HUES6 (cell line): ENCODE data around the gene DTYMK.

Experiments
- H3K27ac ChIP-seq: 2 replicates; pipeline ENCODE4 v1.7.0; 2013; ENCODE audit warnings: low read depth, mild to moderate bottlenecking, low read length, inconsistent platforms
- H3K27me3 ChIP-seq: 2 replicates; pipeline ENCODE4 v1.6.1; 2013; ENCODE audit warnings: low read length; ENCODE audit not compliant: control insufficient read depth, insufficient read depth
- H3K36me3 ChIP-seq: 2 replicates; pipeline ENCODE4 v1.6.1; 2013; ENCODE audit warnings: low read length; ENCODE audit not compliant: control insufficient read depth, insufficient read depth
- H3K4me1 ChIP-seq: 2 replicates; pipeline ENCODE4 v1.6.1; 2013; ENCODE audit warnings: low read length; ENCODE audit not compliant: control insufficient read depth, insufficient read depth
- H3K4me3 ChIP-seq: 2 replicates; pipeline ENCODE4 v1.5.1; 2013; ENCODE audit warnings: low read depth, low read length
- H3K9ac ChIP-seq: one replicate; pipeline ENCODE4 v1.6.1; 2013; ENCODE audit warnings: mild to moderate bottlenecking, low read length
- H3K9me3 ChIP-seq: 2 replicates; pipeline ENCODE4 v1.6.1; 2013; ENCODE audit warnings: low read depth, low read length; ENCODE audit not compliant: control insufficient read depth, insufficient read depth

The DTYMK gene

GRCh38 chr2:241726459-241726858 lies 39.8 kb upstream of the DTYMK start:
- Histone ChIP-seq H3K27ac (no peak overlapping the region), H3K27me3 (no peaks in the 10 kb centered on the region), H3K4me3 (no peak overlapping the region), H3K9me3 (peaks cover 19% of the 10 kb centered on the region), H3K9ac (no peak overlapping the region), H3K4me1 (no peaks in the 10 kb centered on the region), H3K36me3 (peaks cover 48% of the 10 kb centered on the region)

DNA sequence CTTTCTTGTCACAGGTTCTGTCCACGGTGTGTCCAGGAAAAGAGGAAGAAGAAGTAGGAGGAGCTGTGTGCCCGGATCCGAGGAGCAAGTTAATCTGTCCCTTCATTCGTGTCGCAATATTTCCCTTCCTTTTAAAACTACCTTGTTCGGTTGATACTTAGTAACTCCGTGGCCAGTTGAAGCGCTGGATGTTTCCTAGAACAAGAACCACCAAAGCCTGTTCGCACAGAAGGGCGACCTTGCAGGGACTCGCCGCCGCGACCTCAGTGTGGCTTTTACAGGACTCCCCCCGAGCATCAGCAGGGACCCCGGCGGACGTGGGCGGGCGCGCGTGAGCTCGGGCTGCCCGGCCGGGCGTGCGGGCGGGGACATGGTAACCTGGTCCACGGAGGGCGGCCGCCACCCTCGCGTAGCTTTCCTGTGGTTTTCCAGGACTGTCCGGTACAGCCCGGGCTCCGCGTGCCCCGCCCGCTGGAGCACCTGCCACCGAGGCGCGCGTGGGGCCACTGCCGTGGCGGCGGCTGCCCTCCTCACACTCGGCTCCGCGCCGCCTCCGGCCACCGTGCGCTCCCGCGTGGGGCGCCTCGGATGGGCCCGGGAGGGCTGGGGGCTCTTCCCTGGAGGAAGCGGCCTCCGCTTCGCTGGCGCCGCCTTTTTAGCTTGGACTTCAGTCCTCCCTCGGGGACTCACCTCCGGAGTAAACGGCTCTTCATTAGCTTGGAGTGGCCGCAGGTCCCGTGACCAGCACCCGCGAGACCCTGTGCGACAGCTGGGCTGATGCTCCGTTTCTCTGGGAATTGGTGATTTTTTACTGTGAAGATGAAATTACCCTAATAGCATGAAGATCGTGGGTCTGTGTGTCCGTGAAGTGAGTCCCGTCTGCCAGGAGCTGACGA lies 38.6 kb upstream of the DTYMK start:
- Histone ChIP-seq H3K4me1 (no peaks in the 10 kb centered on the region), H3K9me3 (peaks cover 19% of the 10 kb centered on the region), H3K4me3 (no peak overlapping the region), H3K9ac (no peak overlapping the region), H3K27me3 (no peaks in the 10 kb centered on the region), H3K36me3 (peaks cover 61% of the 10 kb centered on the region), H3K27ac (no peak overlapping the region)

DNA sequence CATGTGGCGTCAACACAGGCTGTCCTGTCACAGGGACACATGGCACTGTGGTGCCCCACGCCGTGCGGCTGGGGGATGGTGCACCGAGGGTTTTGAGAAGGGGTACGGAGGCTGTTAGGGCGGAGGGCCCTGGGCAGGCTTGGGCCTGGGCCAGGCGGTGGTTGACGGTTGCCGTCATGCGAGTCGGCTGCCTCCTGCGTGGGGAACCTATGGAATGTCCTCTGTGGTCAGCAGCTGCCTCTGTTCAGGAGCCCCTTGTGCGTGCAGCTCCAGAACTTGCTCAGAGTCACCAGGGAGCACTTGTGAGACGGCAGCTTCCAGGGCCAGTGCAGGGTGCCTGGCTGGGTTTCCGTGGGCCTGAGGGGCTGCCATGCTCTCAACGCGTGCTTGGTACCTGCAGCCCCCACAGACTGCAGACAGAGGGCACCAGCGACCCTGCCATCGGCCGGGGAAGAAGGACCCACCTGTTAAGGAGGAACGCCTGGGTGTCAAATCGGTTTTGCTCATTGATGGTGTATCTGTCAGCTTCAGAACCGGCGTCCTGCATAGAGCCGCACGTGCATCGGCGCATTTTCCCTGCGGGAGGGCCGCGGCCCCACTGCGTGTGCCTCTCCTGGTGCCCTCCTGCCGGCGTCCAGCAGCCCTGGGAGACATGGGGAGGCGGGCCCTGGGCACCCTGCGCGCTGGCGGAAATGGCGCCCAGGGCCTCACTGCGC lies 37.8 kb upstream of the DTYMK start:
- Histone ChIP-seq H3K27ac (no peak overlapping the region), H3K4me3 (no peak overlapping the region), H3K9me3 (peaks cover 19% of the 10 kb centered on the region), H3K36me3 (peaks cover 69% of the 10 kb centered on the region), H3K9ac (no peak overlapping the region), H3K4me1 (no peaks in the 10 kb centered on the region), H3K27me3 (no peaks in the 10 kb centered on the region)

DNA sequence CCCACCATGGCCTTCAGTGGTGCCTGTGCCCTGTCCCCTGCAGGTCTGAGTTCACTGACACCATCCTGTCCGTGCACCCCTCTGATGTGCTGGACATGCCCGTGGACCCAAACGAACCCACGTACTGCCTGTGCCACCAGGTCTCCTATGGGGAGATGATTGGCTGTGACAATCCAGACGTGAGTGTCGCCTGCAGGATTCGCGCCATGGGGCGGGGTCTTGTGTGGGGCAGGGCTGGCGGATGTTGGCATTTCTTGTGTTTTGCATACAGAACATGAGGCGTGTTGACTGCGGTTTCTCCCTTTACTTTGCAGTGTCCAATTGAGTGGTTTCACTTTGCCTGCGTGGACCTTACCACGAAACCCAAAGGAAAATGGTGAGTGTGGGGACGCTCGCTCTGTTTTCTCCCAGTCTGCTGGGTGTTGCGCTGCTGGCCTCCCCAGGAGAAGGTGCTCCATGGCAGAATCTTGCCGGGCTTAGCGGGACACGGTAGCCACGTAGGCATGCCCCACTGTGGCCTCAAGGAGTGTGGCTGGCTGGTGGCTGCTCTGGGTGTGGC lies 36.4 kb upstream of the DTYMK start:
- Histone ChIP-seq H3K27ac (no peak overlapping the region), H3K36me3 (peaks cover 72% of the 10 kb centered on the region), H3K4me3 (no peak overlapping the region), H3K4me1 (no peaks in the 10 kb centered on the region), H3K9me3 (peaks cover 19% of the 10 kb centered on the region), H3K9ac (no peak overlapping the region), H3K27me3 (no peaks in the 10 kb centered on the region)

GRCh38 chr2:241721852-241722251 lies 35.2 kb upstream of the DTYMK start:
- Histone ChIP-seq H3K9ac (no peak overlapping the region), H3K36me3 (peaks cover 74% of the 10 kb centered on the region), H3K4me1 (no peaks in the 10 kb centered on the region), H3K4me3 (no peak overlapping the region), H3K27me3 (no peaks in the 10 kb centered on the region), H3K9me3 (peaks cover 19% of the 10 kb centered on the region), H3K27ac (no peak overlapping the region)

DNA sequence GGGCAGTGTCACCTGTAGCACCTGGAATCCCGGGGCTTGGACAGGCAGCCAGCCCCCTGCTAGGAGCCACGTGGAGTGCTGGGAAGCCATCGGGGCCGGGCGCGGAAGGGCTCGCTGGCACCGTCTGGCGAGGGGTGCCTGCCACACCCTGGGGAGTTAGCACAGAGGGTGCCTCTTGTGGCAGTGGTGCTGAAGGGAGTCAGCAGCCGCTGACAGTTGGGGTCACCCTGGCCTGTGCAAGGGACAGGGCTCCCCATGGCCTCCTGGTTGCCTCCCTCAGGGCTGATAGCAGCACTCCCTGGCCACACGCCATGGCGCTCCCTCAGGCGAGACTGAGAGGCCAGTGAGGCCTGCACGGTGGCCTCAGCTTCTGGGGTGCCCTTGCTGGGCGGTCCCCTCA lies 33.9 kb upstream of the DTYMK start:
- Histone ChIP-seq H3K4me1 (no peaks in the 10 kb centered on the region), H3K9me3 (peaks cover 19% of the 10 kb centered on the region), H3K27ac (no peak overlapping the region), H3K4me3 (no peak overlapping the region), H3K36me3 (peaks cover 73% of the 10 kb centered on the region), H3K27me3 (no peaks in the 10 kb centered on the region), H3K9ac (no peak overlapping the region)

DNA sequence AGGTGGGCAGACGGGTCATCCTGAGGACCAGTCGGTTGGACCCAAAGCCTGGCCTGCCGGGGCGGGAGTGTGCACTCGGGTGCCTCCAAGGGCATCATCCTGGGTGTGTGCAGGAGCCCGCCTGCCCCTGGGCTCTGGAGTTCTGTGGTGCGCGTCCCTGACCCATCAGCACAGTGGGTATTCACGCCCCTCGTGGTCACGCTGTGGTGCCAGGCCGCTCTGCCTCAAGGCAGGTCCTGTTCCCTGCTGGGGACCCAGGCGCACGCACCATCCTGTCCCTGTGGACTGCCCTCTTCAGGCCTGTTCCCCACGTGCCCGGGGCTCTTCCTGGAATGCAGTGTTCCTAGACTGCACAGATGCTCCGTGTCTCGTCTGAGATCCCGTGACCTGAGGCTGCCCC lies 33.5 kb upstream of the DTYMK start:
- no peaks in the 10 kb centered on the region for H3K4me1 ChIP-seq
- H3K27ac ChIP-seq: no peak overlapping the region
- H3K9ac ChIP-seq: no peak overlapping the region
- peaks cover 19% of the 10 kb centered on the region for H3K9me3 ChIP-seq
- H3K27me3 ChIP-seq: no peaks in the 10 kb centered on the region
- H3K4me3 ChIP-seq: no peak overlapping the region
- peaks cover 71% of the 10 kb centered on the region for H3K36me3 ChIP-seq

- no peaks in the 10 kb centered on the region for H3K4me1 ChIP-seq
- H3K27ac ChIP-seq: no peak overlapping the region
- H3K36me3 ChIP-seq: peaks cover 73% of the 10 kb centered on the region
- no peaks in the 10 kb centered on the region for H3K27me3 ChIP-seq
- no peak overlapping the region for H3K4me3 ChIP-seq
- peaks cover 19% of the 10 kb centered on the region for H3K9me3 ChIP-seq
- H3K9ac ChIP-seq: no peak overlapping the region
Measured at GRCh38 chr2:241719093-241719492, 32.5 kb upstream of the DTYMK start.

- H3K4me1 ChIP-seq: no peaks in the 10 kb centered on the region
- H3K9ac ChIP-seq: no peak overlapping the region
- H3K27ac ChIP-seq: no peak overlapping the region
- peaks cover 82% of the 10 kb centered on the region for H3K36me3 ChIP-seq
- no peaks in the 10 kb centered on the region for H3K27me3 ChIP-seq
- H3K4me3 ChIP-seq: no peak overlapping the region
- no peaks in the 10 kb centered on the region for H3K9me3 ChIP-seq
Measured at GRCh38 chr2:241708879-241709278, 22.3 kb upstream of the DTYMK start.

DNA sequence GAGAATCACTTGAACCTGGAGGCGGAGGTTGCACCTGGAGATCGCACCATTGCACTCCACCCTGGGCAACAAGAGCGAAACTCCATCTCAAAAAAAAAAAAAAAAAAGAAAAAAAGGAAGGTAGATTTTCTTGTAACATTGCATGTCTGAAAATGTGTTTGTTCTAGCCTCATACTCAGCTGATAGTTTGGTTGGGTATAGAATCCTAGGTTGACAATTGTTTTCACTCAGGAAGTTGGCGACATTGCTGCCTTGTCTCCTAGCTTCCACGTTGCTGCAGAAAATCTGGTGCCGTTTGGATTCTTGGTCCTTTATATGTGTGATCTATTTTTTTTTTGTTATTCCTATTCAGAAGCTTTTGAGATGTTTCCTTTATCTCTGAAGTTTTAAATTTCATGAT lies 19.9 kb upstream of the DTYMK start:
- H3K36me3 ChIP-seq: peaks cover 65% of the 10 kb centered on the region
- H3K4me1 ChIP-seq: no peaks in the 10 kb centered on the region
- H3K27ac ChIP-seq: no peak overlapping the region
- H3K4me3 ChIP-seq: no peak overlapping the region
- H3K27me3 ChIP-seq: no peaks in the 10 kb centered on the region
- H3K9ac ChIP-seq: no peak overlapping the region
- no peaks in the 10 kb centered on the region for H3K9me3 ChIP-seq

DNA sequence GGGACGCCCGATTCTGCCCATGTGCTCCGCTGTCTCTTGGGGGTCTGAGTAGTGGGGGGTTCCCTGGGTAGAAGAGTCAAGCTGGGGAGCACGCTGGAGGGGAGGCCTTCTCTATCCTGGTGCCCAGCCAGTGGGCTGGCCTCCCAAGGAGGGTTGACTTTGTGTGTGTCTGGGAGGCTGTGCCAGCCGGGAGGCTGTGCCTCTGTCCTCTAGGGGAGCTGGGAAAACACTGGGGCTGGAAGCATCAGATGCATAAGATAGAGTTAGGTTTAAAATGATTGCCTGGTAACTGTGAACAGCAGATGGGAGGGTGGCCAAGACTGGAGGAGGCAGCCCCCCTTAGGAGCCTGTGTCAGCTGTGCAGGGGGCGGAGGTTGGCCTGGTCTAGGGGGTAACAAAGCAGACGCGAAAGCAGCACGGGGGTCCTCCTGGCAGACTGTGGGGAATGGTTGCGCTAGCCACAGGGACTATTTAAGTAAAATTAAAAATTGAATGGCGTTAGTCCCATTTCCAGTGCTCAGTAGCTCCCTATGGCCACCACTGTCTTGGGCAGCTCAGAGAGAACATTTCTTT lies 16.5 kb upstream of the DTYMK start:
- H3K36me3 ChIP-seq: peaks cover 38% of the 10 kb centered on the region
- H3K9me3 ChIP-seq: no peaks in the 10 kb centered on the region
- no peaks in the 10 kb centered on the region for H3K4me1 ChIP-seq
- peak overlapping the region; percentile 78 for H3K9ac ChIP-seq
- peak overlapping the region; percentile 87 for H3K4me3 ChIP-seq
- H3K27ac ChIP-seq: peak overlapping the region; percentile 56; the same call in 1 of the 2 replicates
- H3K27me3 ChIP-seq: no peaks in the 10 kb centered on the region
